Epithelial cell of alveolus of lung (primary cell): ENCODE measurements around the gene PLPPR5. TPM values are rescaled to one million over a fixed set of nuclear protein-coding genes. Genes with fewer than 3 reads are reported as not detected.

Experiments used
- total RNA-seq: library from RNA; depleted of rRNA; stranded (reverse); fragments of >200 nt; gene quantifications from 2 replicates; pipeline ENCODE4 v1.2.1, GENCODE V29; 2015

Gene PLPPR5
- 0.78 TPM in 1 of 2 replicates, not detected in the other for total RNA-seq

GRCh38 chr1:99004861-99005442 lies at the start of gene PLPPR5:
PLPPR5 (minus strand) TSS chr1:99004861; CDS start chr1:99004671, 190 bp downstream.

